HG03139 (cell line): ENCODE data around the gene HSD3B7.

Experiments used
- ATAC-seq: cut with Tn5 transposase; IDR thresholded peaks from one replicate; pipeline ENCODE4 v1.9.1; 2021; ENCODE audit not compliant: unreplicated experiment

HSD3B7 gene

GRCh38 chr16:30982548-30983288 lies 2.3 kb upstream of the HSD3B7 start:
- ATAC-seq: no peak

- ATAC-seq: no peak
Measured at GRCh38 chr16:30983289-30983889, 1.6 kb upstream of the HSD3B7 start.

- ATAC-seq: no peak
Measured at GRCh38 chr16:30983898-30984610, 953 bp upstream of the HSD3B7 start.

GRCh38 chr16:30985401-30986128 lies 558 bp downstream of the HSD3B7 start:
- no peak for ATAC-seq

GRCh38 chr16:30986129-30986991 lies 1.4 kb downstream of the HSD3B7 start:
- ATAC-seq: no peak

- ATAC-seq: no peak
Measured at GRCh38 chr16:30987581-30988190, 2.7 kb downstream of the HSD3B7 start.

GRCh38 chr16:30989469-30990047 lies 4.6 kb downstream of the HSD3B7 start:
- no peak for ATAC-seq

GRCh38 chr16:30990105-30990504 lies 5.1 kb downstream of the HSD3B7 start:
- ATAC-seq: no peak

GRCh38 chr16:30991052-30991451 lies 6.0 kb downstream of the HSD3B7 start:
- ATAC-seq: no peak

GRCh38 chr16:30992276-30992780 lies 7.3 kb downstream of the HSD3B7 start:
- no peak for ATAC-seq

- ATAC-seq: no peak
Measured at GRCh38 chr16:30992931-30993816, 8.2 kb downstream of the HSD3B7 start.

- no peak for ATAC-seq
Measured at GRCh38 chr16:30995927-30996323, 10.9 kb downstream of the HSD3B7 start.

GRCh38 chr16:30996324-30996984 lies 11.4 kb downstream of the HSD3B7 start:
- ATAC-seq: no peak

GRCh38 chr16:30996985-30997724 lies 12.1 kb downstream of the HSD3B7 start:
- ATAC-seq: peak; percentile 79

GRCh38 chr16:30997725-30998711 lies 13.0 kb downstream of the HSD3B7 start:
- ATAC-seq: no peak
